ENCODE data around the gene FMN2. TPM values are rescaled to one million over a fixed set of nuclear protein-coding genes. Genes with fewer than 3 reads are reported as not detected.

FMN2 gene
- total and polyA plus RNA-seq, 4 donors = 17.1 to 78.7 (median 46.5) TPM

GRCh38 chr1:240424740-240425464 is 333.2 kb downstream of the FMN2 start:
- Histone ChIP-seq H3K9me3 (ENCODE audit: control insufficient read depth, insufficient read depth, low read length) (no peaks in the 10 kb centered on the region), H3K27me3 (ENCODE audit: control insufficient read depth, insufficient read depth, low read length) (no peaks in the 10 kb centered on the region), H3K27ac (ENCODE audit: low read depth, low read length) (no peak overlapping the region), H3K4me1 (ENCODE audit: control insufficient read depth, insufficient read depth, low read length) (no peaks in the 10 kb centered on the region), H3K4me3 (ENCODE audit: low read depth, low read length) (no peak overlapping the region), H3K36me3 (ENCODE audit: control insufficient read depth, insufficient read depth, low read length) (peaks cover 3% of the 10 kb centered on the region)
- 70% methylated on average over 2 of the region's 7 CpGs for WGBS (ENCODE audit: insufficient coverage)
- DNase-seq (ENCODE audit: low read depth in 4 of 6, low spot score in 6 of 6) = no peak

GRCh38 chr1:240426051-240426450 is 334.4 kb downstream of the FMN2 start:
- peaks cover 3% of the 10 kb centered on the region for H3K36me3 ChIP-seq (ENCODE audit: control insufficient read depth, insufficient read depth, low read length)
- DNase-seq (ENCODE audit: low read depth in 4 of 6, low spot score in 6 of 6) = no peak
- WGBS (ENCODE audit: insufficient coverage) = no CpG with 5 or more reads among the region's 2 CpGs
- no peak overlapping the region for H3K4me3 ChIP-seq (ENCODE audit: low read depth, low read length)
- no peaks in the 10 kb centered on the region for H3K9me3 ChIP-seq (ENCODE audit: control insufficient read depth, insufficient read depth, low read length)
- H3K27ac ChIP-seq (ENCODE audit: low read depth, low read length) = no peak overlapping the region
- no peaks in the 10 kb centered on the region for H3K4me1 ChIP-seq (ENCODE audit: control insufficient read depth, insufficient read depth, low read length)
- no peaks in the 10 kb centered on the region for H3K27me3 ChIP-seq (ENCODE audit: control insufficient read depth, insufficient read depth, low read length)

DNA sequence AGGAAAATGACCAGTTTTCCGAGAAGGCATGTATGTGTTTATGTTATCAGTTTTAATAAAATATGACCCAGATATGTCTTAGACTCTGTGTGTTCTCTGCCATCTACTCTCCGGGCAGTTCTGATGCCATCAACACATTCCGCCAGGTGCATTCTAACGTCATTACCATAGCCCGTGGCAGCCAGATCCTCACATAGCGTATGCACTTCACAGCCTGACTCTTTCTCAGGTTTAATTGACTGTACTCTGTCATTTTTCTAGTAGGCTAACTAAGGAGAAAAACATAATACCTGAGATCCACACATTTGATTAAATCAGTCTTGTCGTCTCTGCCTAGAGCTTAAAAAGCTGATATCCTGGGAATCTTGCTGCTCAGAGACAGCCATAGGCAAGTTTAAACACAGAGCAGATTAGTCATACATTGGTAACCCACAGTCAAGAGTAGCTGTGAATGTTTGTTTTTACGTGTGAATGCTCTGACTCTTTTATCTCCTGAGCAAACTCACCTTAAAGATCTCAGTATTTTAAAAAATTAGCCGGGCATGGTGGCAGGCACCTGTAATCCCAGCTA is 344.4 kb downstream of the FMN2 start:
- Histone ChIP-seq H3K27me3 (ENCODE audit: control insufficient read depth, insufficient read depth, low read length) (no peaks in the 10 kb centered on the region), H3K27ac (ENCODE audit: low read depth, low read length) (no peak overlapping the region), H3K36me3 (ENCODE audit: control insufficient read depth, insufficient read depth, low read length) (no peaks in the 10 kb centered on the region), H3K9me3 (ENCODE audit: control insufficient read depth, insufficient read depth, low read length) (no peaks in the 10 kb centered on the region), H3K4me1 (ENCODE audit: control insufficient read depth, insufficient read depth, low read length) (no peaks in the 10 kb centered on the region), H3K4me3 (ENCODE audit: low read depth, low read length) (no peak overlapping the region)
- WGBS (ENCODE audit: insufficient coverage) = 90% methylated on average over 6 of the region's 9 CpGs
- DNase-seq (ENCODE audit: low read depth in 4 of 6, low spot score in 6 of 6) = no peak

GRCh38 chr1:240441669-240442068 is 350.0 kb downstream of the FMN2 start:
- no peak overlapping the region for H3K4me3 ChIP-seq (ENCODE audit: low read depth, low read length)
- no peak for DNase-seq (ENCODE audit: low read depth in 4 of 6, low spot score in 6 of 6)
- 100% methylated on average over 1 of the region's 1 CpG for WGBS (ENCODE audit: insufficient coverage)
- no peaks in the 10 kb centered on the region for H3K27me3 ChIP-seq (ENCODE audit: control insufficient read depth, insufficient read depth, low read length)
- H3K9me3 ChIP-seq (ENCODE audit: control insufficient read depth, insufficient read depth, low read length) = no peaks in the 10 kb centered on the region
- no peaks in the 10 kb centered on the region for H3K36me3 ChIP-seq (ENCODE audit: control insufficient read depth, insufficient read depth, low read length)
- H3K4me1 ChIP-seq (ENCODE audit: control insufficient read depth, insufficient read depth, low read length) = no peaks in the 10 kb centered on the region
- H3K27ac ChIP-seq (ENCODE audit: low read depth, low read length) = no peak overlapping the region

- no peaks in the 10 kb centered on the region for H3K9me3 ChIP-seq (ENCODE audit: control insufficient read depth, insufficient read depth, low read length)
- 86% methylated on average over 3 of the region's 3 CpGs for WGBS (ENCODE audit: insufficient coverage)
- no peaks in the 10 kb centered on the region for H3K36me3 ChIP-seq (ENCODE audit: control insufficient read depth, insufficient read depth, low read length)
- no peak for DNase-seq (ENCODE audit: low read depth in 4 of 6, low spot score in 6 of 6)
- H3K4me3 ChIP-seq (ENCODE audit: low read depth, low read length) = no peak overlapping the region
- H3K27me3 ChIP-seq (ENCODE audit: control insufficient read depth, insufficient read depth, low read length) = no peaks in the 10 kb centered on the region
- no peaks in the 10 kb centered on the region for H3K4me1 ChIP-seq (ENCODE audit: control insufficient read depth, insufficient read depth, low read length)
- no peak overlapping the region for H3K27ac ChIP-seq (ENCODE audit: low read depth, low read length)
Observed at GRCh38 chr1:240445369-240445768, 353.7 kb downstream of the FMN2 start.

- Histone ChIP-seq H3K27ac (ENCODE audit: low read depth, low read length) (no peak overlapping the region), H3K27me3 (ENCODE audit: control insufficient read depth, insufficient read depth, low read length) (no peaks in the 10 kb centered on the region), H3K9me3 (ENCODE audit: control insufficient read depth, insufficient read depth, low read length) (no peaks in the 10 kb centered on the region), H3K4me3 (ENCODE audit: low read depth, low read length) (no peak overlapping the region), H3K4me1 (ENCODE audit: control insufficient read depth, insufficient read depth, low read length) (no peaks in the 10 kb centered on the region), H3K36me3 (ENCODE audit: control insufficient read depth, insufficient read depth, low read length) (no peaks in the 10 kb centered on the region)
- WGBS (ENCODE audit: insufficient coverage) = no CpG with 5 or more reads among the region's 7 CpGs
- DNase-seq (ENCODE audit: low read depth in 4 of 6, low spot score in 6 of 6) = no peak
Observed at GRCh38 chr1:240455228-240455821, 363.6 kb downstream of the FMN2 start.

- DNase-seq (ENCODE audit: low read depth in 4 of 6, low spot score in 6 of 6) = no peak
- Histone ChIP-seq H3K4me3 (ENCODE audit: low read depth, low read length) (no peak overlapping the region), H3K9me3 (ENCODE audit: control insufficient read depth, insufficient read depth, low read length) (no peaks in the 10 kb centered on the region), H3K27me3 (ENCODE audit: control insufficient read depth, insufficient read depth, low read length) (no peaks in the 10 kb centered on the region), H3K27ac (ENCODE audit: low read depth, low read length) (no peak overlapping the region), H3K4me1 (ENCODE audit: control insufficient read depth, insufficient read depth, low read length) (no peaks in the 10 kb centered on the region), H3K36me3 (ENCODE audit: control insufficient read depth, insufficient read depth, low read length) (no peaks in the 10 kb centered on the region)
- no CpG with 5 or more reads among the region's 5 CpGs for WGBS (ENCODE audit: insufficient coverage)
Observed at GRCh38 chr1:240457203-240457602, 365.5 kb downstream of the FMN2 start.

GRCh38 chr1:240462277-240462676 is 370.6 kb downstream of the FMN2 start:
- Histone ChIP-seq H3K9me3 (ENCODE audit: control insufficient read depth, insufficient read depth, low read length) (no peaks in the 10 kb centered on the region), H3K27me3 (ENCODE audit: control insufficient read depth, insufficient read depth, low read length) (no peaks in the 10 kb centered on the region), H3K36me3 (ENCODE audit: control insufficient read depth, insufficient read depth, low read length) (no peaks in the 10 kb centered on the region), H3K4me3 (ENCODE audit: low read depth, low read length) (no peak overlapping the region), H3K4me1 (ENCODE audit: control insufficient read depth, insufficient read depth, low read length) (no peaks in the 10 kb centered on the region), H3K27ac (ENCODE audit: low read depth, low read length) (no peak overlapping the region)
- no CpG with 5 or more reads among the region's 3 CpGs for WGBS (ENCODE audit: insufficient coverage)
- no peak for DNase-seq (ENCODE audit: low read depth in 4 of 6, low spot score in 6 of 6)

GRCh38 chr1:240462766-240463395 is 371.2 kb downstream of the FMN2 start:
- no peak overlapping the region for H3K27ac ChIP-seq (ENCODE audit: low read depth, low read length)
- H3K4me1 ChIP-seq (ENCODE audit: control insufficient read depth, insufficient read depth, low read length) = no peaks in the 10 kb centered on the region
- no peak for DNase-seq (ENCODE audit: low read depth in 4 of 6, low spot score in 6 of 6)
- no peaks in the 10 kb centered on the region for H3K36me3 ChIP-seq (ENCODE audit: control insufficient read depth, insufficient read depth, low read length)
- H3K9me3 ChIP-seq (ENCODE audit: control insufficient read depth, insufficient read depth, low read length) = no peaks in the 10 kb centered on the region
- WGBS (ENCODE audit: insufficient coverage) = 90% methylated on average over 7 of the region's 7 CpGs
- no peaks in the 10 kb centered on the region for H3K27me3 ChIP-seq (ENCODE audit: control insufficient read depth, insufficient read depth, low read length)
- H3K4me3 ChIP-seq (ENCODE audit: low read depth, low read length) = no peak overlapping the region

All from spinal cord (tissue), 10 donors.